GM18526 (cell line): Measurements from ENCODE around the gene FAM186B.

ENCODE experiments used
- POLR2A ChIP-seq: IDR thresholded peaks from 3 replicates; pipeline ENCODE4 v1.6.1; 2011; ENCODE audit not compliant: insufficient read length; ENCODE audit errors: extremely low read depth

FAM186B gene

GRCh38 chr12:49556391-49557186 lies 48.9 kb downstream of the FAM186B start:
- no peak for TF ChIP-seq POLR2A

- TF ChIP-seq POLR2A, result no peak
Measured at GRCh38 chr12:49555631-49556390, 49.6 kb downstream of the FAM186B start.

- no peak for TF ChIP-seq POLR2A
Measured at GRCh38 chr12:49554266-49554665, 51.2 kb downstream of the FAM186B start.

GRCh38 chr12:49553512-49554088 lies 51.8 kb downstream of the FAM186B start:
- TF ChIP-seq POLR2A, result no peak

GRCh38 chr12:49552899-49553298 lies 52.5 kb downstream of the FAM186B start:
- no peak for TF ChIP-seq POLR2A

GRCh38 chr12:49552425-49552824 lies 53.0 kb downstream of the FAM186B start:
- no peak for TF ChIP-seq POLR2A

GRCh38 chr12:49552014-49552413 lies 53.4 kb downstream of the FAM186B start:
- TF ChIP-seq POLR2A, result no peak

- TF ChIP-seq POLR2A, result no peak
Measured at GRCh38 chr12:49550693-49551252, 54.7 kb downstream of the FAM186B start.

- TF ChIP-seq POLR2A, result no peak
Measured at GRCh38 chr12:49549735-49550692, 55.4 kb downstream of the FAM186B start.

GRCh38 chr12:49548822-49549648 lies 56.4 kb downstream of the FAM186B start:
- TF ChIP-seq POLR2A, result no peak

- no peak for TF ChIP-seq POLR2A
Measured at GRCh38 chr12:49548481-49548821, 57.0 kb downstream of the FAM186B start.

GRCh38 chr12:49547090-49547690 lies 58.2 kb downstream of the FAM186B start:
- TF ChIP-seq POLR2A, result no peak

GRCh38 chr12:49546481-49546880 lies 59.0 kb downstream of the FAM186B start:
- no peak for TF ChIP-seq POLR2A
